Smooth muscle cell (in vitro differentiated cells): ENCODE data around the gene CLEC4M. TPM values are rescaled to one million over a fixed set of nuclear protein-coding genes. Genes with fewer than 3 reads are reported as not detected.

ENCODE experiments used
- DNase-seq: peaks from one replicate; lab custom pipeline; 2025; ENCODE audit not compliant: unreplicated experiment; lab: John Stamatoyannopoulos, UW
- H2AFZ ChIP-seq: fragments of 200-600 bp; sonication (generic); 2 replicates; pipeline ENCODE4 v1.6.0; 2016; ENCODE audit warnings: antibody characterized with exemption, low read depth, mild to moderate bottlenecking
- H3F3A ChIP-seq: fragments of 200-600 bp; sonication (generic); 2 replicates; pipeline ENCODE4 v1.6.0; 2017; ENCODE audit warnings: antibody characterized with exemption, low read depth
- H3K27ac ChIP-seq: fragments of 200-600 bp; sonication (generic); 2 replicates; pipeline ENCODE4 v1.5.1; 2016; ENCODE audit warnings: low read depth, mild to moderate bottlenecking
- H3K27me3 ChIP-seq: fragments of 200-600 bp; sonication (generic); 2 replicates; pipeline ENCODE4 v1.6.1; 2016; ENCODE audit warnings: low read depth, mild to moderate bottlenecking
- H3K36me3 ChIP-seq: fragments of 200-600 bp; sonication (generic); 2 replicates; pipeline ENCODE4 v1.5.1; 2016; ENCODE audit warnings: low read depth
- H3K4me1 ChIP-seq: fragments of 200-600 bp; sonication (generic); 2 replicates; pipeline ENCODE4 v1.5.1; 2016; ENCODE audit warnings: low read depth
- H3K4me2 ChIP-seq: fragments of 200-600 bp; sonication (generic); 2 replicates; pipeline ENCODE4 v1.6.0; 2016; ENCODE audit warnings: mild to moderate bottlenecking
- H3K4me3 ChIP-seq: fragments of 200-600 bp; sonication (generic); 2 replicates; pipeline ENCODE4 v1.5.1; 2016; ENCODE audit warnings: mild to moderate bottlenecking
- H3K79me2 ChIP-seq: fragments of 200-600 bp; sonication (generic); 2 replicates; pipeline ENCODE4 v1.6.0; 2016; ENCODE audit warnings: low read depth, mild to moderate bottlenecking
- H3K9ac ChIP-seq: fragments of 200-600 bp; sonication (generic); 2 replicates; pipeline ENCODE4 v1.6.0; 2016; ENCODE audit warnings: low read depth
- H3K9me3 ChIP-seq: fragments of 200-600 bp; sonication (generic); replicated peaks from 2 replicates; pipeline ENCODE4 v1.5.1; 2016; ENCODE audit warnings: low read depth
- H4K20me1 ChIP-seq: fragments of 200-600 bp; sonication (generic); 2 replicates; pipeline ENCODE4 v1.6.0; 2016; ENCODE audit warnings: low read depth
- WGBS: methylation state at CpG from one replicate; pipeline ENCODE4 v1.1.7; 2016; ENCODE audit warnings: low lambda C conversion rate; 5-methylcytosine and 5-hydroxymethylcytosine counted together
- polyA plus RNA-seq: library from polyadenylated mRNA; unstranded; fragments of >200 nt; fragmentation: Nextera tagmentation; extraction: Ambion mirVana; gene quantifications from 2 replicates; pipeline ENCODE4 v1.2.1, GENCODE V29; 2016
- total RNA-seq: library from RNA; depleted of rRNA; stranded (reverse); fragments of >200 nt; gene quantifications from 2 replicates; pipeline ENCODE4 v1.2.3, GENCODE V29; 2014
- TF ChIP-seq, protein P1 (sequence below): fragments of 200-600 bp; sonication (generic); IDR thresholded peaks from 2 replicates; pipeline ENCODE4 v1.5.1; 2017; ENCODE audit warnings: borderline replicate concordance, mild to moderate bottlenecking, antibody characterized with exemption; ENCODE audit not compliant: insufficient read depth, poor library complexity, severe bottlenecking

The CLEC4M gene
- total and polyA plus RNA-seq, 2 experiments from 2014 or later: not detected

GRCh38 chr19:7748171-7748570, 14.9 kb upstream of the CLEC4M start:
- 65% methylated on average over 2 of the region's 2 CpGs for WGBS
- H3K4me1 ChIP-seq: no peaks in the 10 kb centered on the region
- no peak overlapping the region for H3K27ac ChIP-seq
- TF ChIP-seq, protein P1, sequence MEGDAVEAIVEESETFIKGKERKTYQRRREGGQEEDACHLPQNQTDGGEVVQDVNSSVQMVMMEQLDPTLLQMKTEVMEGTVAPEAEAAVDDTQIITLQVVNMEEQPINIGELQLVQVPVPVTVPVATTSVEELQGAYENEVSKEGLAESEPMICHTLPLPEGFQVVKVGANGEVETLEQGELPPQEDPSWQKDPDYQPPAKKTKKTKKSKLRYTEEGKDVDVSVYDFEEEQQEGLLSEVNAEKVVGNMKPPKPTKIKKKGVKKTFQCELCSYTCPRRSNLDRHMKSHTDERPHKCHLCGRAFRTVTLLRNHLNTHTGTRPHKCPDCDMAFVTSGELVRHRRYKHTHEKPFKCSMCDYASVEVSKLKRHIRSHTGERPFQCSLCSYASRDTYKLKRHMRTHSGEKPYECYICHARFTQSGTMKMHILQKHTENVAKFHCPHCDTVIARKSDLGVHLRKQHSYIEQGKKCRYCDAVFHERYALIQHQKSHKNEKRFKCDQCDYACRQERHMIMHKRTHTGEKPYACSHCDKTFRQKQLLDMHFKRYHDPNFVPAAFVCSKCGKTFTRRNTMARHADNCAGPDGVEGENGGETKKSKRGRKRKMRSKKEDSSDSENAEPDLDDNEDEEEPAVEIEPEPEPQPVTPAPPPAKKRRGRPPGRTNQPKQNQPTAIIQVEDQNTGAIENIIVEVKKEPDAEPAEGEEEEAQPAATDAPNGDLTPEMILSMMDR: no peak
- H3K27me3 ChIP-seq: peaks cover 13% of the 10 kb centered on the region
- no peaks in the 10 kb centered on the region for H3K36me3 ChIP-seq
- no peak overlapping the region for H3K4me3 ChIP-seq
- no peaks in the 10 kb centered on the region for H3K9me3 ChIP-seq
- no peak overlapping the region for H2AFZ ChIP-seq
- H3K79me2 ChIP-seq: no peaks in the 10 kb centered on the region
- DNase-seq: no peak
- no peak overlapping the region for H3K9ac ChIP-seq
- H4K20me1 ChIP-seq: no peaks in the 10 kb centered on the region
- H3K4me2 ChIP-seq: no peak overlapping the region
- H3F3A ChIP-seq: no peaks in the 10 kb centered on the region

GRCh38 chr19:7748756-7749155, 14.3 kb upstream of the CLEC4M start:
- H3F3A ChIP-seq: no peaks in the 10 kb centered on the region
- TF ChIP-seq, protein P1: no peak
- no peak overlapping the region for H2AFZ ChIP-seq
- no peaks in the 10 kb centered on the region for H3K9me3 ChIP-seq
- 51% methylated on average over 4 of the region's 4 CpGs for WGBS
- no peak overlapping the region for H3K9ac ChIP-seq
- no peak overlapping the region for H3K4me3 ChIP-seq
- no peaks in the 10 kb centered on the region for H3K4me1 ChIP-seq
- H3K79me2 ChIP-seq: no peaks in the 10 kb centered on the region
- H3K27ac ChIP-seq: no peak overlapping the region
- no peaks in the 10 kb centered on the region for H3K36me3 ChIP-seq
- H4K20me1 ChIP-seq: no peaks in the 10 kb centered on the region
- DNase-seq: no peak
- peaks cover 8% of the 10 kb centered on the region for H3K27me3 ChIP-seq
- H3K4me2 ChIP-seq: no peak overlapping the region

DNA sequence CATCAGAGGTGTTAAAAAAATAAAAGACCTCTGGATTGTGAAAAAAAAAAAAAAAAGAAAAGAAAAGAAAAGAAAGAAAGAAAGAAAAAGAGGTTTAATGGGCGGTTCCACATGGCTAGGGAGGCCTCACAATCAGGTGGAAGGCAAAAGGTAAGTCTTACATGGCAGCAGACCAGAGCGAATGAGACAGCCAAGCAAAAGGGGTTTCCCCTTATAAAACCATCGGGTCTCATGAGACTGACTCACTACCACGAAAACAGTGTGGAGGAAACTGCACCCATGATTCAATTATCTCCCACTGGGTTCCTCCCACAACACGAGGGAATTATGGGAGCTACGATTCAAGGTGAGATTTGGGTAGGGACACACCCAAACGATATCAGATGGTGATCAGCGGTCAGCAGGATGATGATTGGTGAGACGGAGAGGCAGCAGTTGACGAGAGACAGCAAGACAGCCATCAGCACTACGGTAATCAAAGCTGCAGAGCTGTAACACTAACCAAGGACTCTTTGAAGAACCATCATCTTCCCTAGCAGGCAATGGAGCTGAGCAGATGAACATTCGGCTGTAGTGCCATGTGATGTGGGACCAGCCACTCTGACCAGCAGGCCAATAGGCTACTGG, 11.8 kb upstream of the CLEC4M start:
- no peaks in the 10 kb centered on the region for H3K4me1 ChIP-seq
- TF ChIP-seq, protein P1: no peak

GRCh38 chr19:7756258-7756657, 6.8 kb upstream of the CLEC4M start:
- TF ChIP-seq, protein P1: no peak
- WGBS: 45% methylated on average over 4 of the region's 4 CpGs
- Histone ChIP-seq H3K79me2 (no peaks in the 10 kb centered on the region), H4K20me1 (no peaks in the 10 kb centered on the region), H3K4me2 (no peak overlapping the region), H3K27me3 (no peaks in the 10 kb centered on the region), H3K4me1 (no peaks in the 10 kb centered on the region), H3K4me3 (no peak overlapping the region), H2AFZ (no peak overlapping the region), H3K9ac (no peak overlapping the region), H3K27ac (no peak overlapping the region), H3K36me3 (no peaks in the 10 kb centered on the region), H3K9me3 (no peaks in the 10 kb centered on the region), H3F3A (no peaks in the 10 kb centered on the region)
- no peak for DNase-seq

More for the DNA sequence above, 11.8 kb upstream of the CLEC4M start:
- no peak for DNase-seq
- 81% methylated on average over 12 of the region's 12 CpGs for WGBS
- Histone ChIP-seq H2AFZ (no peak overlapping the region), H3K9ac (no peak overlapping the region), H3K27me3 (no peaks in the 10 kb centered on the region), H3K4me2 (no peak overlapping the region), H3F3A (no peaks in the 10 kb centered on the region), H3K27ac (no peak overlapping the region), H3K36me3 (no peaks in the 10 kb centered on the region), H4K20me1 (no peaks in the 10 kb centered on the region), H3K4me3 (no peak overlapping the region), H3K79me2 (no peaks in the 10 kb centered on the region), H3K9me3 (no peaks in the 10 kb centered on the region)
